Activated B cell treated with CpG ODN at 0.5 μM for 24 hours (primary cell): ENCODE measurements around the gene MYO5A. TPM values are rescaled to one million over a fixed set of nuclear protein-coding genes. Genes with fewer than 3 reads are reported as not detected.

Source experiments
- ATAC-seq: fragments of 200-7000 bp; cut with Tn5 transposase; one replicate; pipeline ENCODE4 v1.10.0; 2021; ENCODE audit warnings: low read depth, mild to moderate bottlenecking, moderate library complexity
- CTCF ChIA-PET: fragments of 350-600 bp; sonication (Branson Sonifier 250); formaldehyde crosslinking; loops from one replicate; lab custom pipeline; 2021; ENCODE audit warnings: antibody characterized with exemption; lab: Charles Lee
- POLR2A ChIA-PET: fragments of 350-600 bp; sonication (Branson Sonifier 250); formaldehyde crosslinking; loops from one replicate; lab custom pipeline; 2021; ENCODE audit warnings: antibody characterized with exemption; lab: Charles Lee
- DNase-seq: peaks from one replicate; pipeline ENCODE4 v3.0.0; 2022
- H3K27ac Mint-ChIP-seq: one replicate; pipeline ENCODE4 v1.8.0; 2020; ENCODE audit warnings: mixed read lengths
- H3K27me3 Mint-ChIP-seq: one replicate; pipeline ENCODE4 v1.8.0; 2021; ENCODE audit warnings: mixed read lengths
- H3K36me3 Mint-ChIP-seq: one replicate; pipeline ENCODE4 v1.8.0; 2021; ENCODE audit warnings: low read depth, mixed read lengths
- H3K4me1 Mint-ChIP-seq: one replicate; pipeline ENCODE4 v1.8.0; 2021; ENCODE audit warnings: mixed read lengths
- H3K4me3 Mint-ChIP-seq: one replicate; pipeline ENCODE4 v1.8.0; 2020; ENCODE audit warnings: mild to moderate bottlenecking, mixed read lengths
- H3K9me3 Mint-ChIP-seq: one replicate; pipeline ENCODE4 v1.8.0; 2020; ENCODE audit warnings: mixed read lengths
- intact Hi-C: fragments of 100-400 bp; cut with micrococcal nuclease; formaldehyde crosslinking; loops from one replicate; pipeline ENCODE4 v1.15.1; 2024
- total RNA-seq: library from RNA; stranded (reverse); gene quantifications from 2 replicates; pipeline ENCODE4 v1.2.3, GENCODE V29; 2022
- TF ChIP-seq, protein P1 (sequence below): fragments of 200-600 bp; IDR thresholded peaks from one replicate; pipeline ENCODE4 v1.8.0; 2022; ENCODE audit warnings: antibody characterized with exemption, mild to moderate bottlenecking

MYO5A gene
- total RNA-seq, 1 donor from 2014 or later: 49.1 TPM

DNA sequence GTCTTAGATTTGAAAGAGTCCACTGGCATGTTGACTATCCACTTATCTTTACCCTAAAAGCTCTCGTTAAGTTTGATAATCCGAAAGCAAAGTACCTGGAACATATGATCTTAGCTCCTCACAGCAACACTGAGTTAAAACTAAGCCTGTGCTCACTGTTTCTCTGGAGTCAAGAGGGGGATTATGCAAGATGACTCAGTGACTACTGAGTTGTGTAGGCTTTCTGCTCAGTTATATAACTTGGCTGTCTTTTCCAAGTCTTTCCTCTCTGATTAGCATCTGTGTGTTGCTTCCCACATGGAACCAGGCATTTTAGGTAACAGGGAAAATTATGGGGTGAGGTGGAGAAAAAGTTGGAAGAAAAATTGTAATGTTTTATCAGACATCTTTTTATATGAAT lies 201.9 kb downstream of the MYO5A start:
- no peak for ATAC-seq
- DNase-seq: no peak
- POLR2A ChIA-PET: no interaction called here
- no peaks in the 10 kb centered on the region for H3K27me3 Mint-ChIP-seq
- peaks cover 66% of the 10 kb centered on the region for H3K36me3 Mint-ChIP-seq
- TF ChIP-seq, protein P1, sequence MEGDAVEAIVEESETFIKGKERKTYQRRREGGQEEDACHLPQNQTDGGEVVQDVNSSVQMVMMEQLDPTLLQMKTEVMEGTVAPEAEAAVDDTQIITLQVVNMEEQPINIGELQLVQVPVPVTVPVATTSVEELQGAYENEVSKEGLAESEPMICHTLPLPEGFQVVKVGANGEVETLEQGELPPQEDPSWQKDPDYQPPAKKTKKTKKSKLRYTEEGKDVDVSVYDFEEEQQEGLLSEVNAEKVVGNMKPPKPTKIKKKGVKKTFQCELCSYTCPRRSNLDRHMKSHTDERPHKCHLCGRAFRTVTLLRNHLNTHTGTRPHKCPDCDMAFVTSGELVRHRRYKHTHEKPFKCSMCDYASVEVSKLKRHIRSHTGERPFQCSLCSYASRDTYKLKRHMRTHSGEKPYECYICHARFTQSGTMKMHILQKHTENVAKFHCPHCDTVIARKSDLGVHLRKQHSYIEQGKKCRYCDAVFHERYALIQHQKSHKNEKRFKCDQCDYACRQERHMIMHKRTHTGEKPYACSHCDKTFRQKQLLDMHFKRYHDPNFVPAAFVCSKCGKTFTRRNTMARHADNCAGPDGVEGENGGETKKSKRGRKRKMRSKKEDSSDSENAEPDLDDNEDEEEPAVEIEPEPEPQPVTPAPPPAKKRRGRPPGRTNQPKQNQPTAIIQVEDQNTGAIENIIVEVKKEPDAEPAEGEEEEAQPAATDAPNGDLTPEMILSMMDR: no peak
- H3K9me3 Mint-ChIP-seq: no peaks in the 10 kb centered on the region
- intact Hi-C loops: no loop called here
- no peak overlapping the region for H3K27ac Mint-ChIP-seq
- H3K4me3 Mint-ChIP-seq: no peak overlapping the region
- peaks cover 7% of the 10 kb centered on the region for H3K4me1 Mint-ChIP-seq
- CTCF ChIA-PET: no interaction called here

DNA sequence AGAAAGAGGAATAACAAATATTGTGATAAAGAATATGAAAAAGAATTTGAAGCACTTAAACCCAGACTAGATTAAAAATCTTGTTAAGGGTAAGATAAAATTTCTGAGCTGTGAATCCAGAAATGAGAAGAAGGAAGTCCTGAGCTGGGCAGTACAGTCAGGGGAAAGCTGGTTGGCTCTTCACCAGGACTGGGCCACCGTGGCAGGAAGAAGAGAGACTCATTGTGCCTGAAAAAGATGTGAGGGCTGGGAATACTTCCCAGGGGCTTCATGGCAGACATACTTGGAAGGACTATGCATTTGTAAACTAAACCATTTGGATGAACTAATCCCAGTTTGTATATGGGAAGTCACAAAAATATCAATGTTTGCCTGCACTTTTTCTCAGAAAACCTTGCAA lies 204.6 kb downstream of the MYO5A start:
- Mint-ChIP-seq H3K27ac (no peak overlapping the region), H3K27me3 (no peaks in the 10 kb centered on the region), H3K36me3 (peaks cover 78% of the 10 kb centered on the region), H3K4me1 (no peaks in the 10 kb centered on the region), H3K9me3 (no peaks in the 10 kb centered on the region), H3K4me3 (no peak overlapping the region)
- ATAC-seq: no peak
- DNase-seq: no peak
- ChIA-PET POLR2A (no interaction called here), CTCF (interaction anchor here (0.6 kb wide), 2 partner anchors 67 to 81 kb away, joined by 4 read pairs; no protein-coding TSS in a partner anchor)
- TF ChIP-seq, protein P1: no peak
- intact Hi-C loops: no loop called here

DNA sequence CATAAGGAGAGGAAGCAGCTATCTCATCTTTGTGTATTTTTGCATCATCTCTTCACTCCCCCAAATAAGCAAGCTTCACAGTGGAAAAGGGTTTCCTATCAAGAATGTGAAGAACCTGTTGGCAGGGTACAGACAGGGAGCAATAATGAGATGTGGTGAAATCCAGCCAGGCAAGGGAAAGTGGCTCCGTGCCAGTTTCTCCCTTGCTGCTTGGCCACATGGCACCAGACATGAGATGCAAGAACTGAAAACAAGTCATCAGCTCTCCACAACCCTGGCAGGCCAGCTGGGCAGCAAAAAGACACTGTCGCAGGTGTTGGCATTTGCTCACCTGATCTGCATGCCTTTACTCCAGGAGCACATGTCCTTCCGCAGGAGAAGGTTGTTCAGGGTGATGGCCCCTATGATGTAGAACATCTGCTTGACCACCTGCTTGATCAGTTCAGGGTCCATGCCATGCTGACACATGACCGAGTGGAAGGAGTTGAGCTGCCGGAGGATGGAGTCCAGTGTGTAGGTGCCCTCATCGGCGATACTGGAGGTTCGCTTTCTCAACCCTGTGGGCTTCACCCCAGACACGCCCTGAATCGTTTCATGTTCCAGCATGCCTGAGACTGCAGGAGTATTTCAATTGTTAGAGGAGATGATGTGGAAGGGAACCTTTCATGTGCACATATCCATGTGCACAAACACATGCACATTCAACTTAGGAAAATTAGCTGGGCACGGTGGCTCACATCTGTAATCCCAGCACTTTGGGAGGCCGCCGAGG lies 209.8 kb downstream of the MYO5A start:
- DNase-seq (no peak), ATAC-seq (no peak)
- no peaks in the 10 kb centered on the region for H3K9me3 Mint-ChIP-seq
- H3K36me3 Mint-ChIP-seq: peaks cover 77% of the 10 kb centered on the region
- no peak overlapping the region for H3K4me3 Mint-ChIP-seq
- H3K4me1 Mint-ChIP-seq: no peaks in the 10 kb centered on the region
- ChIA-PET CTCF (no interaction called here), POLR2A (no interaction called here)
- intact Hi-C loops: no loop called here
- TF ChIP-seq, protein P1: no peak
- H3K27ac Mint-ChIP-seq: no peak overlapping the region
- H3K27me3 Mint-ChIP-seq: no peaks in the 10 kb centered on the region

DNA sequence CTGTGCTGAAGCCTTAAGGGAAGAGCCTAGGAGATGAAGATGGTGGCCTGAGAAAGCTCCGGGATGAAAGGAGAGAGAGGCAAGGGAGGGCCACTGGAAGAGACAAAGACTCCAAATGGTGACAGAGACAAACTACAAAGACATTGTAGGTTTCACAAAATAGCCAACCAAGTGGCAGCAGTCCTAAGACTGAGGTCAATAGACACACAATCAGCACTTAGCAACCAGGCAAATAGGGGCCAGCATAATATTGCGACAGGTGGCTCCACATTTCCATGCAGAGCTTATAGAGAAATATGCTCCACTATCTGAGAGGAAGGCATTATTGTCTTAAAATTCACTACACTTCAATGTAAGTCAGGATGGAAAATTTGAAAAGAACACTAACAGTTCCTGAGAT lies 211.0 kb downstream of the MYO5A start:
- TF ChIP-seq, protein P1: no peak
- DNase-seq (no peak), ATAC-seq (no peak)
- H3K27ac Mint-ChIP-seq: no peak overlapping the region
- H3K27me3 Mint-ChIP-seq: no peaks in the 10 kb centered on the region
- H3K4me1 Mint-ChIP-seq: no peaks in the 10 kb centered on the region
- POLR2A ChIA-PET: no interaction called here
- no peak overlapping the region for H3K4me3 Mint-ChIP-seq
- CTCF ChIA-PET: no interaction called here
- H3K36me3 Mint-ChIP-seq: peaks cover 82% of the 10 kb centered on the region
- H3K9me3 Mint-ChIP-seq: no peaks in the 10 kb centered on the region
- intact Hi-C loops: no loop called here

DNA sequence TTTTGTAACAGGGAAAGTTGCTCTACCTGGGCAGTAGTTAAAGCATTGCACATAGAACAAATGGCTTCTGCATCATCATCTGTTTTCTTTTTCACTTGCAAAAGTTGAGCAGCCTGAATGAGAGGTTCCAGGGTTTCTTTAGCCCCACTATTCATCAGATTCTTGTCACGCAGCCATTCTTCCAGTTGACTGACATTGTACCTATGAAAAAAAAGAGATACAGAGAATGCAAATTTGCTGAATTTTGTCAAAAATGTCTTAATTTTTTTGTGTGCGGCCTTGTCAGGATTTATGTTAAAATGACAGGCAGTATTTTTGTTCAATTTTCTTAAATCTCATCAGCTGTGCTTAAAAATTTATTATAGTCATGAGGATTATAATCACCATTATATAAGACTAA lies 211.7 kb downstream of the MYO5A start:
- no peaks in the 10 kb centered on the region for H3K27me3 Mint-ChIP-seq
- intact Hi-C loops: no loop called here
- POLR2A ChIA-PET: no interaction called here
- no peaks in the 10 kb centered on the region for H3K9me3 Mint-ChIP-seq
- H3K27ac Mint-ChIP-seq: no peak overlapping the region
- no peaks in the 10 kb centered on the region for H3K4me1 Mint-ChIP-seq
- DNase-seq (no peak), ATAC-seq (no peak)
- H3K4me3 Mint-ChIP-seq: no peak overlapping the region
- peaks cover 80% of the 10 kb centered on the region for H3K36me3 Mint-ChIP-seq
- TF ChIP-seq, protein P1: no peak
- CTCF ChIA-PET: no interaction called here
